GM21717 (cell line): Measurements from ENCODE around the gene RBM41.
"Not testable (repeated sequence)": the region's sequence is repeated elsewhere in the genome, so short reads cannot be mapped to it uniquely, and the experiment has no call there.

Source experiments
- ATAC-seq: cut with Tn5 transposase; IDR thresholded peaks from one replicate; pipeline ENCODE4 v1.9.1; 2021; ENCODE audit warnings: mild to moderate bottlenecking, moderate library complexity; ENCODE audit not compliant: unreplicated experiment

The RBM41 gene

DNA sequence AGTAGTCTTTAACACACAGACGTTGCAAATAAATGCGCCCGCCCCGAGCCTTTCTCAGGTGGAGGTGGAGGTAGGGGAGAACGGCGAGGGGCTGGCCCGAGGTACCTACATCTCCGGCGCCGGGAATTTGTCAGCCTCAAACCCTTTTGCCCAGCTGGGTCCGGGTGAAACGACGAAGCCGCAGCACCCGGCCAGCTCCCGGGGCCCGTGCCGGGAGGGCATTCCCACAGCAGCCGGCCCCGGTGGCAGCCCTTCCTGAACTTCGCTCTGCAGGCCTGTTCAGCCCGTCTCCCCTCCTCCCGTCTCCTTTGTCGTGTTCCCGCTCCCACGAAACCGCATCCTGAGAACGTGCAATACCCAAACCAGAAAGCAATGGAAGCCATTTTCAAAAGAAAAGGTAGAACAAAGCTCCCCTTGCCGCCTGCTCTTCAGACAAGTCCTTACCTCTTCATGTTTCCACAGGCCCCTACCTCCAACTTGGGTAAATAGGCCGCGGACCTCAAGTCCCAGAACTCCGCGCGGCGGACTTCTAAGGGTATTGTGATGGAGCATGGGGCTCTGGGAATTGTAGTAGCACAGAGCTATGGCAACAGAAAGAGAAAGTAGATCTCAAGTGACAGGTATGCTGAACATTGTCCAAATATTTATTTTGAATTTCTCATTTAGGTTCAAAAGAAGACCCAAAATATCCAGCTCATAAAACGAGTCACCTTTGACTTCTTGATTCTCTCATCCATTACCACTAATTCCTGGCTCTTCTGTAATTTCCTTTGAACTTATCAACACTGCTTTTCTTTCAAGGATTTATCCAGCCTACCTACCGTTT lies at the start of gene RBM41:
RBM41 (minus strand) TSS at position 501 of the 826 bp plus-strand sequence; CDS start at position 452, 49 bp downstream.
- ATAC-seq, result peak; percentile 99

DNA sequence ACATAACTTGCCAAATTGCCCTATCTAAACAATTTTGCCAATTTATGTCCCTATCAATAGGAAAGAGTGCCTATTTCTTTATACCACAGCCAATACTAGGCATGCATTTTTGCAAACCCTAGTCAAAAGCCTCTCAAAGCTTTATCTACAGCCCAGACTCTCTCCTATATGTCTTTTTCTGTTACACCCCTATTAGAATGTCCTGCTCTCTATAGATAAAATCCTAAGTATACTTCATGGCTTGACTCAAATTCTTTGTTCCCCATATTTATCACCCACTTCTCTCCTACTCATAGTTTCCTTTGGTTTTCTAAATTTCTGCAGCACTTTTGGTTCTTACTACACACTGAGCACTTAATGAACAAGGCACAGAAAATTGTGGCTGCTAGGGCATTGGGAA lies 49.6 kb upstream of the RBM41 start:
- ATAC-seq, result no peak

DNA sequence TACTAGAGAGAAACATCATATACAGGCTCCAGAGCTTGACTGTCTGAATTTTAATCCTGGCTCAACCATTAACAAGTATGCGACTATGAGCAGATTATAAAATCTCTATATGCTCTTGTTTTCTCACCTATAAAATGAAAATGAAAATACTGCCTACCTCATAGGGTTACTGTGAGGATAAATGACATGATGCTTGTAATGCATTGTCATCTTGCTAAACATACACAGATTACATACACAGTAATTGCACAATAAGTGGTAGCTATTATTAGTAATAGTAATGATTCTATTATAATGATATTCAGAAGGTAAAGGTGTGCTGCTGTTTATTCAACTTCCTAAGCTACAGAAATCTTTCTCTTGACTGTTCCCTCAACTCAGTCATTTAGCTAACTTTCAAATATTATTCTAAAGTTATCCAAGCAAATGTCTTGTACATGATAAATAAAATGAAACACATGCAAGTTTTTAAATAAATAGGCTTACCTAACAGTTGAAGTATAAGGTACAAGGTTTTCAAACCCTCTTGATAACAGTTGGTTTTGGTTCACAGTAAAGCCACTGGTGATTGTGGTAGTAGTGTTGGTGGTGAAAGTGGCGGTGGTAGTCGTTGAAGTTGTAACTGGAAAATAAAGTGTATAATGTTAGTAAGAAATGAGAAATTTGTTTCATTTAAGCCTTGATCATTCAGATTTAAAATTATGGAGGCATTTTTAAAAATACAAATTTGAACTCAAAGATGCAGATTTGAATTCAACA lies 48.7 kb upstream of the RBM41 start:
- no peak for ATAC-seq

DNA sequence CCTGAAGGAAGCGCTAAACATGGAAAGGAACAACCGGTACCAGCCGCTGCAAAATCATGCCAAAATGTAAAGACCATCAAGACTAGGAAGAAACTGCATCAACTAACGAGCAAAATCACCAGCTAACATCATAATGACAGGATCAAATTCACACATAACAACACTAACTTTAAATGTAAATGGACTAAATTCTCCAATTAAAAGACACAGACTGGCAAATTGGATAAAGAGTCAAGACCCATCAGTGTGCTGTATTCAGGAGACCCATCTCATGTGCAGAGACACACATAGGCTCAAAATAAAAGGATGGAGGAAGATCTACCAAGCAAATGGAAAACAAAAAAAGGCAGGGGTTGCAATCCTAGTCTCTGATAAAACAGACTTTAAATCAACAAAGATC lies 39.0 kb upstream of the RBM41 start:
- not testable (repeated sequence) for ATAC-seq

DNA sequence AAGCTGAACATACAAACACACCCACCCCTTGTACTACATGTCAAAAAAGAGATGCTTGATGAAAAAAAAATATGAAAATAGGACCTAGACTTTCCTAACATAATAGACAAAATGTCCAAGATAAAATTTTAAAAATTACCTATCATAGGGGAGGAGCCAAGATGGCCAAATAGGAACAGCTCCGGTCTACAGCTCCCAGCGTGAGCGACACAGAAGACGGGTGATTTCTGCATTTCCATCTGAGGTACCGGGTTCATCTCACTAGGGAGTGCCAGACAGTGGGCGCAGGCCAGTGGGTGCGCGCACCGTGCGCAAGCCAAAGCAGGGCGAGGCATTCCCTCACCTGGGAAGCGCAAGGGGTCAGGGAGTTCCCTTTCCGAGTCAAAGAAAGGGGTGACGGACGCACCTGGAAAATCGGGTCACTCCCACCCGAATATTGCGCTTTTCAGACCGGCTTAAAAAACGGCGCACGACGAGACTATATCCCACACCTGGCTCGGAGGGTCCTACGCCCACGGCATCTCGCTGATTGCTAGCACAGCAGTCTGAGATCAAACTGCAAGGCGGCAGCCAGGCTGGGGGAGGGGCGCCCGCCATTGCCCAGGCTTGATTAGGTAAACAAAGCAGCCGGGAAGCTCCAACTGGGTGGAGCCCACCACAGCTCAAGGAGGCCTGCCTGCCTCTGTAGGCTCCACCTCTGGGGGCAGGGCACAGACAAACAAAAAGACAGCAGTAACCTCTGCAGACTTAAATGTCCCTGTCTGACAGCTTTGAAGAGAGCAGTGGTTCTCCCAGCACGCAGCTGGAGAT lies 37.2 kb upstream of the RBM41 start:
- ATAC-seq, result not testable (repeated sequence)

DNA sequence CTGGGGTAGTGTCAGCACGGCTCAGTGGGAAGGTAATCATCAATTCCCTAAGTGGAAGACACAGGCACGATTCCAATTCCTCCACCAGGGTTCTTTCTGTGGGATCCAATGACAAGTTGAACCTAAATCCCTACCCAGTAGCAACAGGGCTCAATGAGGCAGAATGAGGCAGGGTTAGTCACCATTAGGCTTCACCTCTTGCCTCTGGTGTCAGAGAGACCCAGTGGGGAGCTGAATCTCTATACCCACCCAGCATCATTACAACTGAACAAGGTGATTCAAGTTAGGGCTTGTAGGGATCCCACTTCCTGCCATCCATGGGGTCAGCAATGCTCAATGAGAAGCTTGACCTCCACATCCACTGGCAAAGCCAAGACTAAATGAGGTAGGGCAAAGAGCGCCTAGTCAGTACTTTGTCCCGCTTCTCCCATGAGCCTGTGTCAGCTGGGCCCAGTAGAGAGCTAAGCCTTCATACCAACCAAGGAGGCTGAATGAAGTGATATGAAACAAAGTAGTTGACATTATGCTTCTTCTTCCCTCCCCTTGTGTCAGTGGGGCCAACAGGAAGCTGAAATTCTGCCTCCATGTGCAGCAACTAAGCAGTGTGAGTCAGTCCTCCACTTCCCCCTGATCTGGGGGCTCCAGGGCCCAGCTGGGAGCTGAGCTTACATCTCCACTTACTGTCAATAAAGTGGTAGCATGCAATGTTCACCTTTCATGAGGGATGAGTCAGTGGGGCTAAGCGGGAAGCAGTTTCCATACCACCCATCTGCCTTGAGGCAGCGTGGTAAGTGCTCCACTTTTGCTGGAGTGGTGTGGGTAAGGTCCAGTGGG lies 36.4 kb upstream of the RBM41 start:
- ATAC-seq, result no peak

DNA sequence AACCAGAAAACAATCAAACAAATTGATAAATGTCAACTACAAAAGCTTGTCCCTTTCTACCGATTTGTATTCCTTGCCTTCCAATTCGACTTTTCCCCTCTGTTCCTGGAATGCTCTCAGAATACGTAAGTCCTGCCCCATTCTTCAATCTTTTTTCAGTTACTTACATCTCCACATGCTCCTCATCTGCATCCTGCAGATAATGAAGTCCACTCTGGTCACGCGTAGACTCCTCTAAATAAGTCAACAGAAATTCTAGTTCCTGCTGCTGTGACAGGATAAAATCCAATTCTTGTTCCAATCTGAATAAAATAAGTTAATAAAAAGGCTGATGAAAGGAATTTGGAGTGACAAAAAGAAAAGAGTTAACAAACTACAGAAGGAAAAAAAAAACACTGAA lies 34.4 kb upstream of the RBM41 start:
- no peak for ATAC-seq

DNA sequence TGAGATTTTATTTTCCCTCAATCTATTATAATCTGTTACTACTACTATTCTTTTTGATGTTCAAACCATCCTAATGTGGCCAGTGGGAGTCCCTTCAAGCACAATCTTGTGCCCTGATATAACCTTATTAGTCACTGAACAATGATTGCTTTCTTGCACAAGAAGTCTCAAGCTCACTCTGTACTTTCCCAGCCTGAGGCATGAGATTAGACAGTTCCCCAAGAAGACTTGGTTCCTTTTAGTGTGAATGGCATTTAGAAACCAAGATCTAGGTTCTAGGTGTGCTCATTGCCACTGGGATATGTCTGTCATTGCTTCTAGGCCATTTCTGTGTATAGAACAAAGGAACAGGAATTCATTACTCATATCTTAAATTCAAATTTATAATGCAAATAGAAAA lies 28.0 kb upstream of the RBM41 start:
- ATAC-seq, result no peak

DNA sequence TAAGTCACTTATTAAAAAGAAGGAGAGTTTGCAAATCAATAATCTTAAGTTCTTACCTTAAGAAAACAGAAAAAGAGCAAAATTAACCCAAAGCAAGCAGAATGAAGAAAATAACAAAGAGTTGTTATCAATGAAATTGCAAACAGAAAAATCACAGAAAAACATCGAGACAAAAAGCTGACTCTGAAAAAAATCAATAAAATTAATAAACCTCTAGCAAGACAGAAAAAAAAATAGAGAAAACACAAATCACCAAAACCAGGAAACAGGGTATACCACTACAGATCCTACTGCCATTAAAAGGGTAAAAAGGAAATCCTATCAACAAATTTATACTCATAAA lies 17.3 kb upstream of the RBM41 start:
- ATAC-seq, result no peak

DNA sequence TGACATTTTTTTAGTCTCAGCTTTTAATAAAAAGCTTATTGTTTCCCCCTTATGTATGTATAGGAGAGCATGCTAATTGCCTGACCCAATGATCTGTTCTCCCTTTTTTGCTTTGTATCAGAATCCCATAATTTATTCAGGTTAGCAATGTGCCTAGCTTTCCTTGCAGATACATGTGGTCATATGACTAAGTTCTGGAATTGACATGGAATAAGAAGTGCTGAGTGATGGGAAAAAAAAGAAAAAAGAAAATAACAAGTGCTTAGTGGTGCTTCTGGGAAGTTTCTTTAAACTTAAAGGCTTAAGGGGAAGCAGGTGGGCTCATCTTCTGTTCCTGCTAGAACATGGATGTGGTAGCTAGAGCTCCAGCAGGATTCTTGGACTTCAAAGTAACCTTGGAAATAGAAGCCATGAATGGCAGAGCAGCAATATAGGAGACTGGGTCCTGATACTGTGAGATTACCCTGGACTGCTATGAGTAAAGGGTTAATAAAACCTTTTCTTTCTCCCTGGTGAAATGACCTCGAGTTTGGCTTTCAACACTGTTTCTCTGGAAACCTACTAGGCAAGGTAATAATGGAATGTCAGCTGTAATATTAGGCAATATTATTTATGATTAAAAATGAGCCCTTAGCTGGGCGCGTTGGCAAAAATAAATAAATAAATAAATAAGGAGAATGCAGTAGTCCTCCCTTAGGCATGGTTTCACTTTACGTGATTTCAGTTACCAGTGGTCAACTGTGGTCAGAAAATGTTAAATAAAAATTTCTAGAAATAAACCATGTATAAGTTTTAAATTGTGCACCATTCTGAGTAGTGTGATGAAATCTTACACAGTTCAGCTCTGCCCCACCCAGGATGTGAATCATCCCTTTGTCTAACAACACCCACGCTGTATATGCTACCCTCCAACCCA lies 16.7 kb upstream of the RBM41 start:
- no peak for ATAC-seq

DNA sequence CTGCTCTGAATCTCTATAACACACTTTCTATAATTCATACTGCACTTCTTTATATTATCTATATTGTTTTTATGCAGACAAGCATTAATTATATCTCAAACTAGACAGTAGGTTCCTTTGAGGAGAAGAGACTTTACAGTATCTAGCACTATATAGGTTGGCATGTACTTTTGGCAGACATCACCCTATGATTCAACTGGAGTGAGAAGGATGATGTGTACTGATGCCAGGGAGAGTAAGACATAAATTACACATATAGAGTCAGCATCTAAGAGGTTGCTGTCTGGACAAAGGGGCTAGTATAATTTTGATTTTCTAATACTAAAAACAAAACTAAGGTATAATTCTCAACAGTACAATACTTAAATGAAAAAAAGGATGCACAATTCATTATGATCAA lies 5.1 kb upstream of the RBM41 start:
- no peak for ATAC-seq

DNA sequence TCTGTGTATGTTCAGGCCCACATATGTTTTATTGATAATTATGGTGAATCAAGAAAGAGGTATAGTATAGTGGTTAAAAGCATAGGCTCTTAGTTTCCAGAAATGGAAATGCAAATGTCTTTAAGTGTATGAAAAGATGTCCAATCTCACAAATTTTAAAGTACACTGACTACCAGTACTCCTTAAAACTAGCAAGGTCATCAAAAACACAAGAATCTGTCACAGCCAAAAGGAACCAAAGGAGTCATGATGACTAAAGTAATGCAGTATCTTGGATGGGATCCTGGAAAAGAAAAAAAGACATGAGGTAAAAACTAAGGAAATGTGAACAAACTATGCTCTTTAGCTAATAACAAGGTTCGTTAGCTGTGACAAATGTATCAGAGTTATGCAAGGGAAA lies 661 bp upstream of the RBM41 start:
- no peak for ATAC-seq

DNA sequence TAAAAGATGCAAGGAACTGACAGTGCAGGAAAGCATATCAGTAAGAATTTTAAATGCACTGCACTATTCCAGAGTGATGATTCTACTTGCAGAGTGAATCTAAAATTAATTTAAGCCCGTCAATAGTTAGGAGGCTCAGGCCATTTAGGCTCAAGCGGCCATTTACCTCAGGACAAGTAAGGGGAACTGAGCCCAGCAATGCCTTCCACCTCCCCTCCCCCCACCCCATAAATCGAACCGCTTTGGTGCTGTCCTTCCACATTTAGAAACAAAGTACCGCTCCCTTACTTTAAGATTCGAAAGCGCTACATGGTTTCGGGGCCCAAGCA lies 665 bp downstream of the RBM41 start:
- no peak for ATAC-seq

DNA sequence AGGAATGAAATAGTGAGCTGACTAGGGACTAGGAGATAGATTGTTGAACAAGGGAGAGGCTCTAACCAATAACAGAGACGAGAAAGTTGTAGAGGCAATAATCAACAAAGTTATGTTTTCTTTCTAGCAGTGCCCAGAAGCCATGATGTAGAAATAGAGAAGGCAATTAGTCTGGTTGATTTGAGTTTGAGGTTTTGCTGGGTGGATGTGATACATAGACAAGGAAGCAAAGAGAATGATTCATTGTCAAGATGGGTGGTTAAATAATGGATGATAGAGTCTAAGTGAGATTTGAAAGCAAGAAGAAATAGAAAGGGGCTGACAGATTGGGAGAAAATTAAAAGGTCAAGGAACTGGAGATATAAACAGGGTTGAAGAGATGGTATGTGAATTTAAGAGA lies 11.2 kb downstream of the RBM41 start:
- ATAC-seq, result no peak

DNA sequence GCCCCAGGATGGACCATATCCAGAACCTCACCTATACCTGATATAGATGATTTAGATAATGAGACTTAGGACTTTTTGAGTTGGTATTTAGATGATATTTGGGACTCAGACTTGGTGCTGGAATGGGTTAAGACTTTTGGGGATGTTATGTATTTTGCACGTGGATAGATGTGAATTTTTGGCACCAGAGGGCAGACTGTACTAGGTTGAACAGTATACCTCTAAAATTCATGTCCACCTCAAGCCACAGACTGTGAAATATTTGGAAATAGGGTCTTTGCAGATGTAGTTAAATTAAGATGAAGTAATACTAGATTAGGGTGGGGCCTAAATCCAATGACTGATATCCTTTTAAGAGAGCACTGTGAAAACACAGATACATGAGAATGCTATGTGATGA lies 15.6 kb downstream of the RBM41 start:
- ATAC-seq, result no peak

DNA sequence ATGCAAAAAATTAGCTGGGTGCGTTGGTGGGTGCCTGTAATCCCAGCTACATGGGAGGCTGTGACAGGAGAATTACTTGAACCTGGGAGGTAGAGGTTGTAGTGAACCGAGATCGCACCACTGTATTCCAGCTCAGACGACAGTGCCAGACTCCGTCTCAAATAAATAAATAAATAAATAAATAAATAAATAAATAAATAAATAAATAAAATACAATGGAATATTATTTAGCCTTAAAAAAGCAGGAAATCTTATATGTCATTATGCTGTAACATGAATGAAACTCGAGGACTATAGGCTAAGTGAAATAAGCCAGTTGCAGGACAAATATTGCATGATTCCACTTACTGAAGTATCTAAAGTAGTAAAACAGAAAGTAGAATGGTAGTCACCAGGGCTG lies 42.5 kb downstream of the RBM41 start:
- no peak for ATAC-seq

DNA sequence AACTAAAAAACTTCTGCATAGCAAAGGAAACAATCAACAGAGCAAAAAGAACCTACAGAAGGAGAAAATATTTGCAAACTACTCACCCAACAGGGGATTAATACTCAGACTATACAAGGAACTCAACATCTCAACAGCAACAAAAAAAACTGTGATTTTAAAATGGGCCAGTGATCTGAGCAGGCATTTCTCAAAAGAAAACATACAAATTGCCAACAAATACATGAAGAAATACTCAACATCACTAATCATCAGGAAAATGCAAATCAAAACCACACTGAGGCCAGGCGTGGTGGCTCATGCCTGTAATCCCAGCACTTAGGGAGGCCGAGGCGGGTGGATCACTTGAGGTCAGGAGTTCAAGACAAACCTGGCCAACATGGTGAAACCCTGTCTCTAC lies 60.9 kb downstream of the RBM41 start:
- not testable (repeated sequence) for ATAC-seq

DNA sequence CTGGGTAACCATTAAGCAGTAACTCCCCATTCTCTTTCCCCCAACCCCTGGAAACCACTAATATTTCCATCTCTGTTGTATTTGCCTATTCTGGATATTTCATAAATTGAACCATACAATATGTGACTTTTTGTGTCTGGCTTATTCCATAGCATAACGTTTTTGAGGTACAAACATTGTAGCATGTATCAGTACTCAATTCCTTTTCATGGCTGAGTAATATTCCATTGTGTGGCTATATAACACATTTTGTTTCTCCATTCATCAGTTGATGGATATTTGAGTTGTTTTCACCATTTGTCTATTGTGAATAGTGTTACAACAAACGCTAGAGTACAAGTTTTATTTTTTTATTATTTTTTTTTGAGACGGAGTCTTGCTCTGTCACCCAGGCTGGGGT lies 63.6 kb downstream of the RBM41 start:
- ATAC-seq, result no peak

DNA sequence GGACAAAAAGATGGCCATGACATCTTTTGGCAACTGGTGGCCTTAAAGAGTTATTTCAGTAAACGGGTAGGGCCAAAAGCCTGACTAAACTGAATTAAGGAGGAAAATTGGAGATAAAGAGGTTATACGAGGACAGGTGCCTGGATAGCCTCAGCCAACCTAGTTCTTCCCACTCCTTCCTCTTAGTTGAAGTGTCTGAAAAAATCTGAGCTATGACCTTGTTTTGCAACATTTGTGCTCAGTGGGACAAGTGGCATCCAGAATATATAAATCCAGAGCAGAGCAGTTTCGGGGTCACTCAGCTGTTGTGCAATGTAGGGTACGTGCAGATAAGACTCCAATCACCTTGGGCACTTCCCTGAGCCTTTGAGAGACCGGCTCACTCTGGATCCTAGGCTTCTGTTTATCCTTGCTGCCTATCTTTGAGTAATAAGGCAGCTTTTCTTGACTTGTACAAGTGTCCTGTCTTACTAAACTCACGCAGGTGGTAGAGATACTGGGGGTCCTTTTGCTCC lies 68.4 kb downstream of the RBM41 start:
- no peak for ATAC-seq

DNA sequence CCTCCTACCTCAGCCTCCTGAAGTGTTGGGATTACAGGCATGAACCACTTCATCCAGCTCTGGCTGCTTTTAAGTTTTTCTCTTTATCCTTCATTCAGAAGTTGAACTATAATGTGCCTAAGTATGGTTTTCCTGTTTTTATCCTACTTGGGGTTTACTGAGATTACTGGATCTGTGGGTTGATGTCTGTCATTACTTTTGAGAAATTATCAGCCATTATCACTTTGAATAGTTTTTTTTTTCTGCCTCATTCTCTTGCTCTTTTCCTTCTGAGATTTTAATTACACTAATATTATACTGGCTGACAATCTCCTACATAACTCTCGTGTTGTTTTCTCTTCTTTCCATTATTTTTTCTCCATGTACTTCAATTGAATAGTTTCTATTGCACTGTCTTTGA lies 71.0 kb downstream of the RBM41 start:
- no peak for ATAC-seq
